T-cell (primary cell): ENCODE measurements around the gene CCDC7. TPM values are rescaled to one million over a fixed set of nuclear protein-coding genes. Genes with fewer than 3 reads are reported as not detected.
A peak's percentile ranks its signal among the peaks of the same experiment; 100 is the strongest.
"Not testable (repeated sequence)": the region's sequence is repeated elsewhere in the genome, so short reads cannot be mapped to it uniquely, and the experiment has no call there.

ENCODE experiments used
- ATAC-seq, 4 experiments: fragments of 200-7000 bp in 3 of 4; fragments of 150-1000 bp in 1 of 4; cut with Tn5 transposase; replicated peaks in 1 of 4; 1 replicate in 3 of 4; 2 replicates in 1 of 4; pipeline ENCODE4 v1.10.0; 2021; ENCODE audit warnings: moderate library complexity in 3 of 4, mild to moderate bottlenecking in 2 of 4, moderate number of reproducible peaks in 1 of 4
- CTCF ChIA-PET, 2 donors: fragments of 300-600 bp; sonication (Branson Sonifier 250); formaldehyde crosslinking; loops; one replicate each; lab custom pipeline; 2022; ENCODE audit warnings: antibody characterized with exemption in 2 of 2; lab: Charles Lee
- POLR2A ChIA-PET, 2 donors: fragments of 300-600 bp; sonication (Branson Sonifier 250); formaldehyde crosslinking; loops; one replicate each; lab custom pipeline; 2022; ENCODE audit warnings: antibody characterized with exemption in 2 of 2; lab: Charles Lee
- DNase-seq, 35 experiments: peaks; one replicate each; pipeline versions ENCODE4 v3.0.0 to v3.0.0-alpha.2; 2013 to 2023
- H3K27ac ChIP-seq: one replicate; pipeline ENCODE4 v1.5.1; 2013; ENCODE audit warnings: low read length
- H3K27me3 ChIP-seq, 2 experiments: replicated peaks in 1 of 2; 1 replicate in 1 of 2; 2 replicates in 1 of 2; pipeline versions ENCODE4 v1.6.1 to v1.7.0; 2013; ENCODE audit warnings: low read length in 1 of 2, mixed read lengths in 1 of 2; ENCODE audit not compliant: control insufficient read depth in 2 of 2, insufficient read depth in 2 of 2; ENCODE audit errors: extremely low read depth in 1 of 2
- H3K36me3 ChIP-seq, 2 donors: 1 replicate in 1 of 2; 2 replicates in 1 of 2; pipeline versions ENCODE4 v1.6.1 to v1.7.0; 2013; ENCODE audit warnings: low read length in 1 of 2; ENCODE audit not compliant: control insufficient read depth in 2 of 2, insufficient read depth in 1 of 2; ENCODE audit errors: extremely low read depth in 1 of 2
- H3K4me1 ChIP-seq, 2 experiments: 1 replicate in 1 of 2; 2 replicates in 1 of 2; pipeline versions ENCODE4 v1.6.1 to v1.7.0; 2013; ENCODE audit warnings: low read length in 2 of 2, mixed read lengths in 1 of 2; ENCODE audit not compliant: insufficient read depth in 2 of 2, control insufficient read depth in 1 of 2; ENCODE audit errors: extremely low read depth in 1 of 2
- H3K4me3 ChIP-seq, 2 donors: 1 replicate in 1 of 2; 2 replicates in 1 of 2; pipeline versions ENCODE4 v1.5.1 to v1.7.0; 2013; ENCODE audit warnings: mild to moderate bottlenecking in 2 of 2, low read length in 1 of 2, moderate library complexity in 1 of 2; ENCODE audit not compliant: control insufficient read depth in 1 of 2; ENCODE audit errors: extremely low read depth in 1 of 2
- H3K9me3 ChIP-seq: 2 replicates; pipeline ENCODE4 v1.7.0; 2013
- H3K27ac Mint-ChIP-seq, 2 donors: one replicate each; pipeline ENCODE4 v1.8.0; 2020 to 2021; ENCODE audit warnings: mild to moderate bottlenecking in 2 of 2, mixed read lengths in 2 of 2
- H3K27me3 Mint-ChIP-seq, 2 donors: one replicate each; pipeline ENCODE4 v1.8.0; 2021 to 2022; ENCODE audit warnings: mixed read lengths in 2 of 2
- H3K36me3 Mint-ChIP-seq: one replicate; pipeline ENCODE4 v1.8.0; 2021; ENCODE audit warnings: mixed read lengths
- H3K4me1 Mint-ChIP-seq, 3 donors: one replicate each; pipeline ENCODE4 v1.8.0; 2020 to 2022; ENCODE audit warnings: mixed read lengths in 3 of 3, mild to moderate bottlenecking in 1 of 3
- H3K4me3 Mint-ChIP-seq, 3 donors: one replicate each; pipeline ENCODE4 v1.8.0; 2020 to 2022; ENCODE audit warnings: mild to moderate bottlenecking in 3 of 3, mixed read lengths in 3 of 3, moderate library complexity in 3 of 3
- H3K9me3 Mint-ChIP-seq, 3 donors: one replicate each; pipeline ENCODE4 v1.8.0; 2020 to 2022; ENCODE audit warnings: mixed read lengths in 3 of 3
- WGBS: methylation state at CpG from one replicate; pipeline ENCODE4 v1.1.5; 2013; ENCODE audit warnings: missing lambda C conversion rate; ENCODE audit not compliant: insufficient coverage; 5-methylcytosine and 5-hydroxymethylcytosine counted together
- total RNA-seq, 35 experiments: library from RNA in 6 of 35; stranded (reverse) in 6 of 35; fragments of 120-200 nt in 1 of 35; gene quantifications; one replicate each; pipeline versions ENCODE4 v1.2.1 to v1.2.4 and lab custom pipeline; 2013 to 2026

Gene CCDC7
- total RNA-seq, 5 donors from 2014 or later (not counting 1 experiment from before 2014, with no cell fraction given) = 48.1 to 74.6 (median 62.1) TPM

- H3K4me3 ChIP-seq = no peak overlapping the region
- peaks cover 17% of the 10 kb centered on the region for H3K36me3 Mint-ChIP-seq
- H3K4me3 Mint-ChIP-seq = no peak overlapping the region
- POLR2A ChIA-PET = interaction anchor here in 1 of 2 donors (0.5 kb wide), 2 partner anchors 316 to 529 kb away, joined by 3 to 6 read pairs; no protein-coding TSS in a partner anchor
- no peaks in the 10 kb centered on the region for H3K4me1 ChIP-seq
- ATAC-seq (no peak), DNase-seq (no peak)
- H3K36me3 ChIP-seq = no peaks in the 10 kb centered on the region
- H3K27ac Mint-ChIP-seq = no peak overlapping the region
- peaks cover 4 to 12% (median 8%) of the 10 kb centered on the region in 3 donors for H3K9me3 Mint-ChIP-seq
- H3K9me3 ChIP-seq = no peaks in the 10 kb centered on the region
- no peaks in the 10 kb centered on the region for H3K27me3 ChIP-seq
- H3K27me3 Mint-ChIP-seq = no peaks in the 10 kb centered on the region
- no peak overlapping the region for H3K27ac ChIP-seq
- no peaks in the 10 kb centered on the region for H3K4me1 Mint-ChIP-seq
- CTCF ChIA-PET = no interaction called here
- WGBS = 86% methylated on average over 3 of the region's 3 CpGs
Measured at GRCh38 chr10:32787690-32788284, 341.8 kb downstream of the CCDC7 start.

- H3K9me3 Mint-ChIP-seq = peaks cover 4 to 12% (median 8%) of the 10 kb centered on the region in 3 donors
- CTCF ChIA-PET = interaction anchor here in 1 of 2 donors (0.7 kb wide), 1 partner anchor 156 kb away, joined by 4 read pairs; no protein-coding TSS in a partner anchor
- ATAC-seq = no peak
Measured at GRCh38 chr10:32788359-32788758, 342.4 kb downstream of the CCDC7 start.

GRCh38 chr10:32790483-32790882 is 344.5 kb downstream of the CCDC7 start:
- CTCF ChIA-PET = no interaction called here
- H3K4me3 Mint-ChIP-seq = no peak overlapping the region
- H3K9me3 ChIP-seq = no peaks in the 10 kb centered on the region
- no peak overlapping the region for H3K27ac Mint-ChIP-seq
- DNase-seq (no peak), ATAC-seq (no peak)
- H3K4me3 ChIP-seq = no peak overlapping the region
- H3K36me3 Mint-ChIP-seq = peaks cover 17% of the 10 kb centered on the region
- no peaks in the 10 kb centered on the region for H3K36me3 ChIP-seq
- H3K27me3 Mint-ChIP-seq = no peaks in the 10 kb centered on the region
- no peak overlapping the region for H3K27ac ChIP-seq
- H3K27me3 ChIP-seq = no peaks in the 10 kb centered on the region
- H3K9me3 Mint-ChIP-seq = peaks cover 4 to 12% (median 8%) of the 10 kb centered on the region in 3 donors
- no peaks in the 10 kb centered on the region for H3K4me1 ChIP-seq
- POLR2A ChIA-PET = no interaction called here
- no CpG with 5 or more reads among the region's 1 CpG for WGBS
- no peaks in the 10 kb centered on the region for H3K4me1 Mint-ChIP-seq

More at GRCh38 chr10:32788359-32788758, 342.4 kb downstream of the CCDC7 start:
- DNase-seq = no peak
- Histone ChIP-seq H3K36me3 (no peaks in the 10 kb centered on the region), H3K4me1 (no peaks in the 10 kb centered on the region), H3K27ac (no peak overlapping the region), H3K4me3 (no peak overlapping the region), H3K9me3 (no peaks in the 10 kb centered on the region), H3K27me3 (no peaks in the 10 kb centered on the region)
- peaks cover 17% of the 10 kb centered on the region for H3K36me3 Mint-ChIP-seq
- no peaks in the 10 kb centered on the region for H3K4me1 Mint-ChIP-seq
- no peak overlapping the region for H3K4me3 Mint-ChIP-seq
- no peak overlapping the region for H3K27ac Mint-ChIP-seq
- no peaks in the 10 kb centered on the region for H3K27me3 Mint-ChIP-seq
- POLR2A ChIA-PET = no interaction called here

- Histone ChIP-seq H3K4me1 (no peaks in the 10 kb centered on the region), H3K9me3 (no peaks in the 10 kb centered on the region), H3K4me3 (no peak overlapping the region), H3K27me3 (no peaks in the 10 kb centered on the region), H3K27ac (no peak overlapping the region), H3K36me3 (no peaks in the 10 kb centered on the region)
- no peak overlapping the region for H3K27ac Mint-ChIP-seq
- no peaks in the 10 kb centered on the region for H3K27me3 Mint-ChIP-seq
- DNase-seq = no peak
- POLR2A ChIA-PET = no interaction called here
- H3K4me3 Mint-ChIP-seq = no peak overlapping the region
- CTCF ChIA-PET = no interaction called here
- ATAC-seq = no peak
- H3K36me3 Mint-ChIP-seq = peaks cover 4% of the 10 kb centered on the region
- H3K9me3 Mint-ChIP-seq = peaks cover 3 to 4% (median 4%) of the 10 kb centered on the region in 3 donors
- no peaks in the 10 kb centered on the region for H3K4me1 Mint-ChIP-seq
Measured at GRCh38 chr10:32793033-32793432, 347.1 kb downstream of the CCDC7 start.

GRCh38 chr10:32795598-32796183 is 349.8 kb downstream of the CCDC7 start:
- Histone ChIP-seq H3K27ac (no peak overlapping the region), H3K9me3 (no peaks in the 10 kb centered on the region), H3K36me3 (no peaks in the 10 kb centered on the region), H3K4me1 (no peaks in the 10 kb centered on the region), H3K4me3 (no peak overlapping the region), H3K27me3 (no peaks in the 10 kb centered on the region)
- Mint-ChIP-seq H3K36me3 (no peaks in the 10 kb centered on the region), H3K27me3 (no peaks in the 10 kb centered on the region), H3K27ac (no peak overlapping the region), H3K4me1 (no peaks in the 10 kb centered on the region), H3K9me3 (no peaks in the 10 kb centered on the region), H3K4me3 (no peak overlapping the region)
- WGBS = no CpG with 5 or more reads among the region's 2 CpGs
- DNase-seq (peak in 5 of 35 experiments; percentile 0 to 63 (median 5)), ATAC-seq (peak in 2 of 4 experiments; percentile 17 to 42)
- ChIA-PET CTCF (interaction anchor here (0.5 to 0.8 kb wide), 3 partner anchors 358 to 571 kb away, joined by 3 to 4 read pairs (median 3); no protein-coding TSS in a partner anchor), POLR2A (no interaction called here)

GRCh38 chr10:32797393-32797792 is 351.5 kb downstream of the CCDC7 start:
- H3K4me1 Mint-ChIP-seq, H3K9me3 Mint-ChIP-seq, H3K27ac Mint-ChIP-seq, DNase-seq, CTCF ChIA-PET, H3K27me3 Mint-ChIP-seq, ATAC-seq, H3K4me3 ChIP-seq, H3K27ac ChIP-seq, H3K4me3 Mint-ChIP-seq, H3K36me3 Mint-ChIP-seq, H3K9me3 ChIP-seq, POLR2A ChIA-PET, H3K36me3 ChIP-seq, H3K27me3 ChIP-seq, H3K4me1 ChIP-seq: not testable (repeated sequence)
- 60% methylated on average over 1 of the region's 3 CpGs for WGBS
